IPS DF 6.9 (cell line): ENCODE data around the gene TUFT1.

ENCODE experiments used
- DNase-seq: peaks from one replicate; pipeline ENCODE4 v3.0.0-alpha.2; 2013; ENCODE audit warnings: low read depth, low spot score
- H3K27ac ChIP-seq: one replicate; pipeline ENCODE4 v1.5.1; 2013; ENCODE audit warnings: low read length, control low read depth
- H3K27me3 ChIP-seq: 2 replicates; pipeline ENCODE4 v1.6.1; 2013; ENCODE audit warnings: mild to moderate bottlenecking, low read length; ENCODE audit not compliant: control insufficient read depth, insufficient read depth
- H3K36me3 ChIP-seq: 2 replicates; pipeline ENCODE4 v1.6.1; 2013; ENCODE audit warnings: low read length; ENCODE audit not compliant: control insufficient read depth, insufficient read depth
- H3K4me1 ChIP-seq: 2 replicates; pipeline ENCODE4 v1.6.1; 2013; ENCODE audit warnings: low read length; ENCODE audit not compliant: control insufficient read depth, insufficient read depth
- H3K4me3 ChIP-seq: 2 replicates; pipeline ENCODE4 v1.5.1; 2013; ENCODE audit warnings: mild to moderate bottlenecking, low read length
- H3K9me3 ChIP-seq: 2 replicates; pipeline ENCODE4 v1.6.1; 2013; ENCODE audit warnings: low read length, inconsistent platforms; ENCODE audit not compliant: control insufficient read depth, insufficient read depth
- WGBS: extraction: QIAGEN DNeasy Blood & Tissue Kit; methylation state at CpG from one replicate; pipeline ENCODE4 v1.1.7; 2013; ENCODE audit warnings: mixed read lengths, missing lambda C conversion rate; ENCODE audit not compliant: insufficient read length, insufficient coverage; 5-methylcytosine and 5-hydroxymethylcytosine counted together

The TUFT1 gene

GRCh38 chr1:151502859-151503780, 37.0 kb upstream of the TUFT1 start:
- H3K36me3 ChIP-seq: no peaks in the 10 kb centered on the region
- no peak overlapping the region for H3K27ac ChIP-seq
- no peak overlapping the region for H3K4me3 ChIP-seq
- no peaks in the 10 kb centered on the region for H3K4me1 ChIP-seq
- no peaks in the 10 kb centered on the region for H3K27me3 ChIP-seq
- WGBS: no CpG with 5 or more reads among the region's 7 CpGs
- no peak for DNase-seq
- no peaks in the 10 kb centered on the region for H3K9me3 ChIP-seq

DNA sequence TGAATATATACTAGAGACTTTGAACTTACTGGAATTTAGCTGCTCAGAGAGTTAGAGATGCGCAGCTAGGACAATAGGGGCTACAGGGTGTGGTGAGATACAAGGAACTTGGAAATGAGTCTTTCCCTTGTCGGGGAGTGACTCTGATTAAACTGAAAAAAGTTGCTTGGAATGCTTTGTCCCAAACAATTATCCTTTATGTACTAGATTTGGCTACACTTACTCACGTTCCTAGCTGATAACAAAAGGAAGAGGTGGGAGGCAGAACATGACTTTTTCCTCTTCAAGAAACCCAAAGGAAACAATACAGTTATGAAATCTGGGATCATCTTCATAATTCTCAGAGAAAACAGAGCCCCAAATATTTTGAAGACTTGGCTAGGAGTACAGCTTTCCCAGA, 35.9 kb upstream of the TUFT1 start:
- no peak for DNase-seq
- WGBS: no CpG with 5 or more reads among the region's 3 CpGs
- no peak overlapping the region for H3K27ac ChIP-seq
- H3K36me3 ChIP-seq: no peaks in the 10 kb centered on the region
- H3K4me1 ChIP-seq: no peaks in the 10 kb centered on the region
- no peaks in the 10 kb centered on the region for H3K9me3 ChIP-seq
- H3K27me3 ChIP-seq: no peaks in the 10 kb centered on the region
- H3K4me3 ChIP-seq: no peak overlapping the region

- Histone ChIP-seq H3K9me3 (no peaks in the 10 kb centered on the region), H3K36me3 (no peaks in the 10 kb centered on the region), H3K27me3 (no peaks in the 10 kb centered on the region), H3K4me1 (no peaks in the 10 kb centered on the region), H3K27ac (no peak overlapping the region), H3K4me3 (no peak overlapping the region)
- no CpG with 5 or more reads among the region's 4 CpGs for WGBS
- no peak for DNase-seq
Measured at GRCh38 chr1:151504759-151505158, 35.4 kb upstream of the TUFT1 start.

DNA sequence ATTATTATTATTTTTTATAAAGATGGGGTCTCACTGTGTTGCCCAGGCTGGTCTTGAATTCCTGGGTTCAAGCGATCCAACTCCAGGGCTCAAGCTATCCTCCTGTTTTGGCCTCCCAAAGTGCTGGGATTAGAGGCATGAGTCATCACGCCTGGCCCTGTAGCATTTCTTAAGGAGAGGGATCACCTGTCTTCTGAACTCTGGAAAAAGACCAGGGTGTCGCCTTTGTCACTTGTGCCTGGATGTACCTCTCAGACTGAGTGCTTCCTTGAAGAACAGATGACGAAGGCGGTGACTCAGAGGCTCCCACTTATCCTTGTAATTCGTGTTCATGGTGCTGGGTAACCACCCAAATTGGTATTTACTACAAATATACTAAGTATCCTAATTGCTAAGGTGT, 31.3 kb upstream of the TUFT1 start:
- Histone ChIP-seq H3K27me3 (no peaks in the 10 kb centered on the region), H3K9me3 (no peaks in the 10 kb centered on the region), H3K36me3 (no peaks in the 10 kb centered on the region), H3K4me3 (no peak overlapping the region), H3K27ac (no peak overlapping the region), H3K4me1 (peaks cover 7% of the 10 kb centered on the region)
- DNase-seq: no peak
- WGBS: no CpG with 5 or more reads among the region's 6 CpGs

- peaks cover 11% of the 10 kb centered on the region for H3K4me1 ChIP-seq
- no peak overlapping the region for H3K27ac ChIP-seq
- H3K9me3 ChIP-seq: no peaks in the 10 kb centered on the region
- no peaks in the 10 kb centered on the region for H3K36me3 ChIP-seq
- H3K4me3 ChIP-seq: no peak overlapping the region
- H3K27me3 ChIP-seq: no peaks in the 10 kb centered on the region
- WGBS: no CpG with 5 or more reads among the region's 15 CpGs
- no peak for DNase-seq
Measured at GRCh38 chr1:151509350-151510019, 30.6 kb upstream of the TUFT1 start.

DNA sequence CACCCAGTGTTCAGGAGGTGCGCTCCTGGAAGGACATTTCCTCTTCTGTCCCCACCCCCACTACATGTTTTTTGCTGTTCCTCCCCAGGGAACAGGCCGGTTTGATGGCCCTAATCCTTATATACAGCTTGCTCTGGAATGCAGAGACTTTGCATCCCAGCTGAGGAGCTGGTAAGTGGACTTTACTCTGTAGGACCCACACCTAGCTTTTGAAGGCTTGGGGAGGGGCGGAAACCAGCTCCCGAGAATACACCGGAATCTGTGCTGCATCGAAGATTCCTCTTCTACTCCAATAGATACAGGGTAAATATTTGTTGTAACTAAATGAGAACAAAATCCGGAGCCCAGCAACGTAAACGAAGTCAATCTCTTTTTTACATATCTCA, 30.1 kb upstream of the TUFT1 start:
- no peak for DNase-seq
- Histone ChIP-seq H3K4me1 (peaks cover 11% of the 10 kb centered on the region), H3K9me3 (no peaks in the 10 kb centered on the region), H3K4me3 (no peak overlapping the region; the same call in 1 of the 2 replicates), H3K27ac (no peak overlapping the region), H3K36me3 (no peaks in the 10 kb centered on the region), H3K27me3 (no peaks in the 10 kb centered on the region)
- WGBS: no CpG with 5 or more reads among the region's 9 CpGs

GRCh38 chr1:151510614-151510956, 29.5 kb upstream of the TUFT1 start:
- Histone ChIP-seq H3K36me3 (no peaks in the 10 kb centered on the region), H3K4me3 (peak overlapping the region; percentile 36; the same call in 1 of the 2 replicates), H3K27me3 (no peaks in the 10 kb centered on the region), H3K9me3 (no peaks in the 10 kb centered on the region), H3K27ac (no peak overlapping the region), H3K4me1 (peaks cover 11% of the 10 kb centered on the region)
- WGBS: no CpG with 5 or more reads among the region's 10 CpGs
- no peak for DNase-seq

- H3K4me3 ChIP-seq: peak within 1 kb of the TSS; percentile 75
- no peak within 1 kb of the TSS for H3K27ac ChIP-seq
- no peaks in the 10 kb centered on the region for H3K27me3 ChIP-seq
- DNase-seq: peak; percentile 82
- WGBS: no CpG with 5 or more reads among the region's 68 CpGs
- H3K9me3 ChIP-seq: no peaks in the 10 kb centered on the region
- H3K36me3 ChIP-seq: no peaks in the 10 kb centered on the region
- H3K4me1 ChIP-seq: peaks cover 12% of the 10 kb centered on the region
Measured at GRCh38 chr1:151510957-151511635, 29.0 kb upstream of the TUFT1 start, which contains the start of gene CGN. Gene CGN (plus strand): TSS chr1:151511387. CDS start chr1:151518520, 7,133 bp downstream.

GRCh38 chr1:151511636-151512215, 28.4 kb upstream of the TUFT1 start:
- no CpG with 5 or more reads among the region's 23 CpGs for WGBS
- no peak for DNase-seq
- no peak overlapping the region for H3K27ac ChIP-seq
- H3K4me3 ChIP-seq: peak overlapping the region; percentile 75
- H3K36me3 ChIP-seq: no peaks in the 10 kb centered on the region
- H3K27me3 ChIP-seq: no peaks in the 10 kb centered on the region
- no peaks in the 10 kb centered on the region for H3K9me3 ChIP-seq
- H3K4me1 ChIP-seq: peaks cover 12% of the 10 kb centered on the region

DNA sequence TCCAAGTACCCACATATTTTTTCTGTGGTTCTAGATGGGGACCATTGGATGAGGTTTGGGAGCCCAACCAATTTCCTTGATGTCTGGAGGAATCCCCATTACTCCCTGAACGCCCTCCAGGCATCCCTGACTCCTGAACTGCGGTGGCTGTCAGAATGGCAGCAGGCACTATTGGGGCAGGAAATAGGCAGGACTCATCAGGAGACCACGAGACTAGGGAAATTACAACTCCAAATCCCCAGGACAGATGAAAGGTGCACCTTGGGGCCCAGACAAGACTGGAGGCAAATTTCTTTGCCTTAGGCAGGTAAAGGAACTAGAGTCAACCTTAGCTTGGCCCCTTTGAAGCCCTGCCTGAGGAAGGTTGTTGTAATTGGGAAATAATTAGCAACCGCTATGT, 27.8 kb upstream of the TUFT1 start:
- DNase-seq: no peak
- no peak overlapping the region for H3K27ac ChIP-seq
- no peaks in the 10 kb centered on the region for H3K36me3 ChIP-seq
- H3K4me3 ChIP-seq: peak overlapping the region; percentile 14; the same call in 1 of the 2 replicates
- no peaks in the 10 kb centered on the region for H3K9me3 ChIP-seq
- WGBS: no CpG with 5 or more reads among the region's 4 CpGs
- H3K4me1 ChIP-seq: peaks cover 12% of the 10 kb centered on the region
- no peaks in the 10 kb centered on the region for H3K27me3 ChIP-seq
